GM19467 (cell line): ENCODE data around the gene LRRC4.

Experiments used
- ATAC-seq: cut with Tn5 transposase; IDR thresholded peaks from one replicate; pipeline ENCODE4 v1.9.1; 2021; ENCODE audit warnings: mild to moderate bottlenecking, moderate library complexity; ENCODE audit not compliant: unreplicated experiment

LRRC4 gene

DNA sequence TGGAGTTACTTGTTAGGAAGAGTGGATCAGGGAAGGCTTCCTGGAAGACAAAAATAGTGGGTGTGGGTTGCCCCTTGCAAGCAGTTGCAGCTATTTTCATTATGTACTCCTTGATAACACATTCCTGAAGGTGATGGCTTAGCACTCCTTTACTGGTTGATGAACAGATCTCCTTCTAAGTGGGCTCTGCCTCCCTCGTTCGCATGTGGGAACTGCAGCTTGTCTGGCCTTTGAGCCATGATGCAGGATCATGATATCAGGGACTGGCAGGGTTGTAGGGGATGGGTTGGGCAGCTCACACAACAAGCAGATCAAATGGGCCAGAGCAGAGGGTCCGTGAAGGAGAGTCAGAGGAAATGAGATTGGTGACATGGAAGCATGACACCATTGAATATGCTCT lies 28.8 kb upstream of the LRRC4 start:
- no peak for ATAC-seq

DNA sequence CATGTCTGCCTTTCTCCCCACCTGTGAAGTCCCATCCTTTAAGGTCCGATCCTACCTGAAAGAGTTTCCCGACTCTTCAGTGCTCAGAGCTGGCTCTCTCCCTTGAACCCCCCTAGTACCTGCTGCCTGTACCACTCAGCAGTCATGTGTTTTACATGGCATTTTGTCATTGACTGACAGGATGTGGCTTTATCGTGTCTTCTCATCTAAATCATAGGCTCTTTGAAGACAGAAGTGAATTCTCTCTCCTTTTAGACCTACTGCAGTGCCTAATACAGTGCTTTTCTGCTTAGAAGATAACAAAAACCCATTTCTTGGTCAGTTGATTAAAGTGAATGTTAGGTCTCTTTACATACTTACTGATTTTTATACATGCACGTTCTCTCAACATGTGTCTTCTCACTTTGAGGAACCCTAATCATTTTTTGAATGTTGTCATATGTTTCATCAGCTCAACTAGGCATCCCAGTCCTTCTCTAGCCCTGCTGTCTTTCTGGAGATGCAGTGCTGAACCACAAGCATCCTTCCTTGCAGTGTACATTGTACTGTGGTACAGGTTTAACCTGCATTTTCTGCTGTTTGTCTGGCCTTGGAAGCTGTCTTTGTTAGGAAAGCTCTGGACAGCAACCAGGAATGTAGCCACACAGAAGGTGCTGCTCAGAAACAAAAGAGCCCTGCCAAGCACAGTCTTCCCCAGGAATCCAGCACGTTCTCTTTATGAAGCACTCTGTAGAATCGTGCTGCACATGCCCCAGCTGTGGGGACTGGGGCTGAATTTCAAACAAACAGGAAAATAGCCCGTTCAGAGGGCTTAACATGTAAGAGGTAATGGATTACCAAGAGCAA lies 28.1 kb upstream of the LRRC4 start:
- ATAC-seq: no peak

DNA sequence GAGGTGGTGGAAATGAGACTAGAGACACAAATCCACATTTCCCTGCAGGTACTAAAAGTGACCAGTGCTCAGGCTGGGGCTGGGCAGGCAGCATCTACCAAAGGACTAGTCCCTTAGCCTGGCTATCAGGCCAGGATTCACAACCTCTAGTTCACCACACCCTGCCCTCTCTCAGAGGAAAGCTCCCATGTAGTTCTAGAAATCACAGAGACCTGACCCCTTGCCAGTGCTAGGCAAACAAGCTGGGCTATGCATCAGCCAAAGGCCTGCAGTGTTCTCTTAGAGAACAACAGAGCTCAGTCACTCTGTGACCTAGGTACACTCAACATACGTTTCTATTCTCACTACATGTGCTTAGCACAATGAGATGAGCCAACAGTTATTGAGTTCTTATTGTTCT lies 26.7 kb upstream of the LRRC4 start:
- no peak for ATAC-seq

DNA sequence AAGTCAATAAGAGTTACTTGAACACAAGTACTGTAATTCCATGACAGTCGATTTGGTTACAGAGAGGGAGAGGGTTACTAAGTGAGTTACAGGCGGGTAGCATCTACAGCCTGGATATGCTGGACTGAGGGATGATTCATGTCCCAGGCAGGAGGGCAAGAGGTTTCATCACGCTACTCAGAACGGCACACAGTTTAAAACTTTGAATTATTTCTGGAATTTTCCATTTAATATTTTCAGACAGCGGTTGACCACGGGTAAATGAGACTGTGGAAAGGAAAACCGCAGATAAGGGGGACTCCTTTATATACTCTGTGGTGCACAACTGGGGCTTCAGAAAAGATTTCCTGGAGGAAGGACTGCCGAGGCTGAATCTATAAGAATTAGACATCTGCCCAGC lies 25.7 kb upstream of the LRRC4 start:
- no peak for ATAC-seq

DNA sequence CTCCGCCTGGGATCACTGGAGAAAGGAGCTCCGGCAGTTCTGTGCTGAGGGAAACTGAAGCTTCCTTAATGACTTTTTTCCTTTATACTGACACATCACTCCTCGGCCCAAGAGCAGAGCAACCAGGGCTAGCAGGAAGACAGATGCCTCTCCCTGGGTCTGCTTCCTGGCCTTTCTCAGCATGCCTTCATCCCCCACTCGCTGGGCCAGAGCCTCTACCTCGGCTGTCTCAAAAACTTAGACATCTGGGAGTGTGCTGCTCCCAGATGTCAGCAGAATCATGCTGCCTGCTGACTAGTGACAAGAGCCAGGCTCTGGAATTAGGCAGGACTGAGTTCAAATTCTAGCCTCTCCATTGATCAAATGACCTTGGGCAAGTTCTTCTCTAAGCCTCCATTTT lies 24.4 kb upstream of the LRRC4 start:
- no peak for ATAC-seq

DNA sequence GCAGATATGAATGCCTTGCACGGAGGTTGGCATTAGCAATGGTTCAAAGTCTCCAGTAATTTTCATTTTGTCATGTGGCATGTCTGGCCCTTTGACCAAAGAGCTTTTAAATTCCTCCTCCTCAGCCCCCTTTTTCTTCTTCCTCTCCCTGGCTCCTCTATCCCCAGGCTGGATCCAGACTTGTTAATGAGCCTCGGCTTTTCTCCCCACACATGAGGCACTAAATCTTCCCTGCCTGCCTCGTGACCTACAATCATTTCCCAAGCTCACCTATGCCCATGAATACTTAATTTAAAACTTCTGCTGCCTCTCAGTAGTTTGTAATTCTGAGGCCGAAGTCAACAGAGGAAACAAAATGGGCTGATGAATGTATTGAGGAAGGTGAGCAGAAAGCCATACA lies 23.3 kb upstream of the LRRC4 start:
- ATAC-seq: no peak

DNA sequence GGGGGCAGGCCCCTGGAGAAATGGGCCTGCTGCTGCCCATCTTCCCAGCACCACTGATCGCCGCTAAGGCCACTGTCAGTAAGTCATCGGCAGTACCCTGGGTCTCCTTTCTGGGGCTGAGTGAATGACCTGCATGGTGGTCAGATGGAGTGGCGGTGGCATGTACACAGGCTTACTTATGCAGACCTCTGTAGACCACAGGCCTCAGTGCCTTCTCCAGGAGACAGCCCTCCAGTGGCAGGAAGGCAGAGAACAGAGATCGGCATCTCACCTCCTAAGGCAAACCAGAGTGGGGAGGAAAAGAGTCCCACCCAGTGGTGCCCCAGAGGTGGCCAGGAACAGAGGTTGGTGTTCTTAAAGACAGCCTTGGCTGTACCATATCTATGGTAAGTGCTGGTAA lies 22.8 kb upstream of the LRRC4 start:
- ATAC-seq: no peak

DNA sequence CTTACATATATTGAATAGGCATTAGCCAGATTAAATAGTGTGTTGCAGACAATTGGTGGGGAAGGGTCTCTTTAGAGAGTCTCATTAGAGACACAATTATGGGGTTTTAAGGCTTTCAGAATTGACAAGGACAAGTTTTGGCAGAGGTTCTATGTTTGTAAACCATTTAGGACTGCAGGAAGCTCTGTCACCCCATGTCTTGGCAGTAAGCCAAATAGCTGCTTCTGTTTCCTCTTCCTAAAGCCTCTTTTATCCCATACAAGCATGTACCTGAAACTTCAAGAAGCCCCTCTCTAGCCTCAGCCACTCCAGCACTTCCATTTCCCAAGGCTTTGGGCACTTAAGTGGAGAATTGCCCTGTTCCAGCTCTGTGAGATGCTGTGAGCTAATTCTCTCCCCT lies 21.8 kb upstream of the LRRC4 start:
- ATAC-seq: no peak

DNA sequence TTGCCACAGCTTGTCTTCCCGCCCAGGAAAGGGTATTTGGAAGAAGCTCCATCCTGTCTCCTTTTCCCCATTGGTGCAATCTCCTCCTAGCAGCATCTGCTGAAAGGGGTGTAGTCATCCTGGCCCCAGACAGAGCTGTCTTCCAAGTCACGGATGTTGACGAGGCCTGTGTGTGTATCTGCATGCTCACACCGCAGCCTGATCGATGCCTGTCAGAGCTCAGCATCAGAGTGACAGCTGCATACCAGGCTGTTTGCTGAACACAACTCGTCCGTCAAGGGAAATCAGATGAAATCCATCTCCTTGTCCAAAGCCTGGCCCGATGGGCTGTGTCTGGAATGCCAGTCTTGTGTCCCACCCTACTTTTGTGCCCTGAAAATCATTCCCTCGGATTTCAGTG lies 21.2 kb upstream of the LRRC4 start:
- ATAC-seq: no peak

DNA sequence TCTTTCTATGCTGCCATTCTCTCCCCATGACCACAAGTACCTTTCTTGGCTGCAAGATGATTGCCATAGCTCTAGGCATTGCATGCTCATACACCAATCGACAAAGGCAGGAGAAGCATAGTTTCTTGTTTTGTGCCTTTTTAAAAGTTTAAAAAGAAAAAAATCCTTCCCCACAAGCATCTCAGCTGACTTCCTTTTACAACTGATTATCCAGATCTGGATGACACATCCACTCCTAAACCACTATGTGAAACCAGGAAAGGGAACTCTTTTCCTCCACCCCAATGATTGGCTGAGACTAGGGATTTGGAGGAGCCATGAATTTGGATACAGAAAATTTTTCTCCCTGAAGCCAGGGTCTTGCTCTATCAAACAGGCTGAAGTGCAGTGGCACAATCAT lies 14.5 kb upstream of the LRRC4 start:
- no peak for ATAC-seq

DNA sequence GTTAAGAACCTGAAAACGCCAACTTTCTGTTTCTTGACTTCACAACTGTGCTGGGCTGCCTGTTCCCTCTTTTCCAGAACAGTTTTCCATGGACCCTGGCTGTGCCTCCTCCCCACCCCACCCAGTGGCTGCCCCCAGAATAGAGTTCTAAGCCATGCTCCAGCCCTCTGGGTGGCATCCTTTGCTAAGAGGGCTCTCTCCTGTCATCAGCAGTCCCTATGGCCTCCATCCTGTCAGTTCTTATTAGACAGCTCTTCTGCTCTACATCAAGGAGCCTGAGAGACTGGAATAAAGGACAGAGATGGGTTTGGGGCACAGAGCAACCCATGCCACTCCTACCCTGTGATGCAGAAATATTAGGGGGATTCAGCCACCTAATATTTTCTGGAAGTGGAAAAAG lies 13.9 kb upstream of the LRRC4 start:
- no peak for ATAC-seq

DNA sequence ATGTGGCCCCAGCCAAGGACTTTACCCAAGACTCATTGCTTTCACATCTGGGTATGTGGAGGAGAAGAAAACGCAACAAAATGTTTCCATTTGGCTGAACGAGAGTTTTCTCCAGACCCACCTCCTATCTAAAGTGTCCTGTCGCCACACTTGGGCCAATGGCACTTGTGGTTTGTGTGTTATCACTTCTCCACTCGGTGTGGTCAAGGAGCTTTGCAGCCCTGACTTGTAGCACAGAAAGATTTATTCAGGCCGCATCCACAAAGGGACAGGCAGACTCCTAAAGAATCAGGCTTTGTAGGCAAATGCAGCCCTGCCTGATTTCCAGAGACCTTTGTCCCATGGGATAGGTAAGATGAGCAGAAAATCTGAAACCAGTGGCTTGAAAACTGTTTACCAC lies 12.8 kb upstream of the LRRC4 start:
- no peak for ATAC-seq

DNA sequence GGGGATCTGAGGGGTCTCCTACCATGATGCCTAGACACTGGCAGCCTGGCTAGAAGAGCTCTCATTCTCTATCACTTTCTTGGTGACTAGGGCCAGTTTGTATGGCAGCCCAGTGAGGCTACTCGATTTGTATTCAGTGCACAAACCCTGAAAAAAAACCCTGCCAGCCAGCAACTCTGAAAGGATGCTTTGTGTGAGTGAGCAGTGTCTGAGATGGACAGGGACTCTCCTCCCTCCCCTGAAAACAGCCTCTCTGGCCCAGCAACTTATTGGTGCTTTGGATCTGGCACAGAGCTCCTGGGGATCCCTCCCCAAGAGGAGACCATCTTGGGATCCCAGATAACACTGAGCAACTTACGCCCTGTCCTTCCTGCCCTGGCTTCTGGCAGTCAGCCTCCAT lies 10.8 kb upstream of the LRRC4 start:
- no peak for ATAC-seq

DNA sequence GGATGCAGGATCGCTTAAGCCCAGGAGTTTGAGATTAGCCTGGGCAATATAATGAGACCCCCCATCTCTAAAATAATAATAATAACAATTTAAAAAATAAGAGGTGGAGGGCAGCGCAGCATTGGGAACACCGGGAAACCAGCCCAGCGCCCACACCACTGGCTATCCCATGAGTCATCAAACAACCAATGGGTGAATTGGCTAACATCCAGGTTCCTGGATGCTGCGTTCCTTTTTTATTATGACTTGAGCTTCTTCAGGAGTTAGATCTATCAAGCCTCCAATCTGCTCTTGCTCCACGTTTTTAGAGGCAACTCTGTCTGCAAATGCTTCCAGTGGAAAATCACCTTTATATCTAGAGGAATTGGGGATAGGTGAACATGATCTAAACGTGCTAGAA lies 10.0 kb upstream of the LRRC4 start:
- no peak for ATAC-seq

DNA sequence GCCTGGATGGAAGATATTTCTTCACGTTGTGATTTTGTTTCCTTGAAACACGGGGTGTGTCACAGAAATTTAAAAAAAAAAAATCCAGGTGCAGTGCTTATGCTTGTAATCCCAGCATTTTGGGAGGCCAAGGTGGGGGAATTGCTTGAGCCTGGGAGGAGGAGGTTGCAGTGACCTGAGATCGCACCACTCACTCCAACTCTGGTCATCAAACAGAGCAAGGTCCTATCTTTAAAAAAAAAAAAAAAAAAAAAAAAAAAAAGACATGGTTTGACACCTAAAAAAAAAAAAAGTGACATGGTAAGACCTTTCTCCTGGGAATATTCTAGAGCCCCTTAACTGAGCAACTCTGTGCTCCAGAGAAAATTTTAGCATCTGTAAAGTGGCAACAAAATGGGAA lies 9.0 kb upstream of the LRRC4 start:
- no peak for ATAC-seq

DNA sequence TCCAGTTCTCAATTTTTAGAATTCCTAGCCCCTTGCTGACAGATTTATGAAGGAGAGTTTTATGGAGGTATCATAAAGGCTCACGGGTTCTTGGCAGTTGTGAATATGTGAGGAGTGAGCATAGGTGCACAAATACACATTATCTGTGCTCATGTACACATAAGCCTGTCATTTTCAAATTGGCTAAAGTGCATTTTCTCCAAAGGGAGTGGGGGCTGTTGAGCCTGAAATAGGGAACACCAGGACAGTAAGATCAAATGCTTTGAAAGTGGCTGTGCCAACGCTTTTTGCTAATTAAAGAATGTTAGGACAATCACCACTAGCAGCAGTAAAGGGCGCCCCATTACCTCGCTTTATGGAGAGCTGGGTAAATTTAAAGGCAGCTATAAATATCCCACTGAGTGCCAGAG lies 8.3 kb upstream of the LRRC4 start:
- no peak for ATAC-seq

DNA sequence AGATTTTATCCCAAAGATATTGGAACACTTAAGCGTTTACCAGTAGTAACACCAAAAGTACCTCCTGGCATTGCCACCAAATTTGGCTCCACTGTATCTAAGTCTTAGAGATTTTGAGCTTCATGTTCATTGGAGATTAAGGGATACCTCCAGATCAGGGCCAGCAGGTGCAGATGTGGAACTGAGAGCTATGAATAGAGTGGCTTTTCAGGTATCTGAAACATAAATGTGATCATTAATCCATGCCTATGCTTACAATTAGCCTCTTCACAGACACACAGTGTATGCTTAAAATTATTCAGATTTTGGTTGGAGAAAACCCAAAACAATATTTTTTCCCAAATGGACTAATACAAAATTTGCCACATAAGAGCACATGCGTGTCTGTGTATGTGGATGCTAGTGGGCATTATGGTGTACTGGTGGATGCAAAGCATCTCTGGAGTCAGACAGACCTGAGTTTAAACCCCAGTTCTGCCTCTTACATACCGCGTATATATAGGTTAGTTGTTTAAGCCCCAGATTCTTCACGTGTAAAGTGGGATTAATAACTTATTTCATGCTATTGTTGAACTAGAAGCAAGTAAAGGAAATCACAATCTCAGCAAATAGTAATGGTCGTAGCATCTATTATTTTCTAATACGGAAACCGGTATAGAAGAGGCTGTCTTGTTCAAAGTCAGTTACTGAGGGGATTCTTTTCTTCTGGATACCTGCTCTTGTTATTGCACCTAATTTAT lies 6.8 kb upstream of the LRRC4 start:
- no peak for ATAC-seq

DNA sequence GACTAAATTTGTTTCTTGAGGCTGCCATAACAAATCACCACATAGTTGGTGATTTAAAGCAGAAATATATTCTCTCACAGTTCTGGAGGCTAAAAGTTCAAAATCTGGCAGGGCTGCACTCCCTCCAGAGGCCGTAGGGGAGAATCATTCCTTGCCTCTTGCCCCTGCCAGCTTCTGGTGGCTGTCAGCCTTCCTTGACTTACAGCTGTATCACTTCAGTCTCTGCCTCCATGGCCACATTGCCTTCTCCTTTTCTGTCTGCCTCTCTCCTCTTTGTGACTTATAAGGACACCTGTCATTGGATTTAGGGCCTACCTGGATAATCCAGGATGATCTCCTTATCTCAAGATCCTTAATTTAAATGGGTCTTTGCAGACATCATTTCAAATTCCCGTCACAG lies 5.8 kb upstream of the LRRC4 start:
- no peak for ATAC-seq

DNA sequence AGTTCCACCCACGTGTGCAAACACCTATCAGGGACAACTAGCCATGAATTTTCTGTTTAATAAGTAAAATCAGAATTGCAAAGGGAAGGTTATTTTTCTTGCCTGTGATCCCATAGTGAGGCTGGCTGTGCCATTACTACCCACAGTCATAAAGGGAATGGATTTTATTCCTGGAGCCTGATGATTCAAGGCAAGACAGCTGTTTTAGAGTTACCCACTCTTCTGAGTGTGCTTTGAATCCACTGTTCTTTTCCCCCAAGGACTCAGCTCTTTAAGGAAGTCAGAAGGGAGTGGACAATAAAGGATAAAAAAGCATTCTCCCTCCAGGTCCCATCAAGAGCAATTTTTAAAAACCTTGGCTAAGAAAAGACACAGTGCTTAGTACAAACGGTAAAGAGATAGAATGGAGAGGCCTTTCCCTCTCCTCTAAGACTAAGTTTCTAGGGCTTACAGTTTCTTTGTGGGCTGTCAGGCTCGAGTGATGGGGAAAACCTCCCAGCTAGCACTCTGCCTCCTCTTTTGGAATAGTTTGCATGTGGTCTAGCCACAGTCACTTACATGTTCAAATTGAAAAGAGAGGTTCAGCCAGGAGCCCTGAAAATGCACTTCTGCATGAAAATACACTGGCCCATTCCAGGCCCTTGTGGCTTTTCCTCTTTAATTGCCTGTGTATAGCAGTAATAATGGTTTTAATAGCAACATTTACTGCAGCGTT lies 5.1 kb upstream of the LRRC4 start:
- ATAC-seq: no peak

DNA sequence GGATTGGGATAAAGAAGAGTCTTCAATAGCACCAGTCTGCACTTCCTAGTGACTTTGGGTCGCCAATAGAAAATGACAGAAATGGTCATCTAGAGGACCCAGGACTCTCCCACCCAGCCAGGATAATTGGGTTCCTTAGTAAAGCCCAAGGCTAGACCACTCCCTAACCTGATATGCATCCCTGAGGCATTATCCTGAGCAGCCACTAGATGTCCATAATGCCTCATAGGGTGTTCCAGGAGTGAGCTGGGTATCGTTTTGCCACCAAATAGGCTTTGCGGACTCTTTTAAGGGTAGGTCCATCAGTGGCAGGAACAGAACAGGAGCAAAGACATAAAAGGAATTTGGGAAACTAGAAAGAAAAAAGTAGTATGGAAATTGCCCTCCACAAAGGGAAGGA lies 4.5 kb upstream of the LRRC4 start:
- no peak for ATAC-seq

DNA sequence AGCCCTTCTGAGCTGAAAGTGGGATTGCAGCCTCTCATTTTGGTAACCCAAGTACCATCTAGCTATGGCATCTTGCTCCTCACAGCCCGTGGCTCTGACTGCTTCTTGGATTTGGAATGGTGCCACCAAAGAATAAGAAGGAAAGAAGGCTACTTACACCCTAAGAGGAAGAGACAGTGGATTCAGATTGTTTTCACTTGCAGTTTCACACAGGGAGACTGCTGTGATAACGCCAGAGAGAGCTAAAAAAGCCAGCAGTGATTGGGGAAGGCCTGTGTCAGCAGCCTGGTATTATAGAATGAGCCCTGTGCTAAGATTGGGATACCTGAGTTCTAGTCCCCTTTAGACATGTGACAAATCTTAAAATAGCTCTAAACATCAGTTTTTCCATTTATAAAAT lies 3.6 kb upstream of the LRRC4 start:
- ATAC-seq: no peak

DNA sequence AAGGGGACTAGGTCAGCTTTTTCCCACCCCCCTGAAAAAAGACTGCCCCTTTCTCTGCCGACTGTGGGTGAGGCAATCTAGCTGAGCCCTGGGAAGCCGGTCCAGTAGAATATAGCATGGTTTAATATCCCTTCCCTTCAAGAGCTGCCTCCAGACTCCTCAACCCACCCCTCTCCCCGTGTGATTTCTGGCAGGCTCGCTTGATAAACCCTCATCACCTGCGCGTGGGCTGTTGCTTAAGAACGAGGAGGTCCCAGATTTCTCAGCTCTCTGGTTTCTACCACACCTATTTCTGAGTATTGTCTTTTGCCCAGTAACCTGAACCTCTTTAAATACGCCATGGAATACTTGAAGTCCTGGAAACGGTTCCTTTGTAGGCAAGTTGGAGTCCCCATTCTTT lies 2.0 kb upstream of the LRRC4 start:
- no peak for ATAC-seq
